ENCODE results near the gene COL19A1.

- no peak for TF ChIP-seq YY1 (IDR thresholded peaks at IDR 0.05; ENCODE audit: insufficient read depth, insufficient read length)
- no peak for TF ChIP-seq ZNF274 (IDR thresholded peaks at IDR 0.05; ENCODE audit: low read depth, low read length)
Measured at GRCh38 chr6:70110126-70111022, 244.0 kb downstream of the COL19A1 start.

All from NT2/D1 (cell line).